RWPE2 (cell line): Measurements from ENCODE around the gene TMEM120A.
A peak's percentile ranks its signal among the peaks of the same experiment; 100 is the strongest.

Experiments used
- ATAC-seq: fragments of 200-7000 bp; cut with Tn5 transposase; 3 replicates; pipeline ENCODE4 v1.9.1; 2021; ENCODE audit warnings: low read depth
- DNase-seq: peaks from one replicate; pipeline ENCODE4 v3.0.0-alpha.2; 2020; ENCODE audit warnings: low spot score
- H3K27ac ChIP-seq: fragments of 450-650 bp; 2 replicates; pipeline ENCODE4 v1.5.1; 2017; ENCODE audit warnings: mild to moderate bottlenecking; ENCODE audit not compliant: poor library complexity, severe bottlenecking
- H3K27me3 ChIP-seq: fragments of 250-450 bp; sonication (Bioruptor Pico); 2 replicates; pipeline ENCODE4 v1.5.1; 2021; ENCODE audit warnings: mild to moderate bottlenecking, moderate library complexity; ENCODE audit not compliant: insufficient read depth, poor library complexity, severe bottlenecking
- H3K36me3 ChIP-seq: fragments of 250-450 bp; sonication (Bioruptor Pico); 2 replicates; pipeline ENCODE4 v1.5.1; 2020; ENCODE audit warnings: low read depth, mild to moderate bottlenecking, moderate library complexity
- H3K4me1 ChIP-seq: fragments of 250-450 bp; sonication (Bioruptor Pico); 2 replicates; pipeline ENCODE4 v1.5.1; 2021; ENCODE audit warnings: mild to moderate bottlenecking, moderate library complexity; ENCODE audit not compliant: insufficient read depth, poor library complexity, severe bottlenecking
- H3K4me3 ChIP-seq: fragments of 250-450 bp; sonication (Bioruptor Pico); 2 replicates; pipeline ENCODE4 v1.5.1; 2021; ENCODE audit warnings: mild to moderate bottlenecking, moderate library complexity; ENCODE audit not compliant: severe bottlenecking
- H3K9me3 ChIP-seq: fragments of 250-450 bp; sonication (Bioruptor Pico); 2 replicates; pipeline ENCODE4 v1.5.1; 2021; ENCODE audit warnings: mild to moderate bottlenecking, moderate library complexity; ENCODE audit not compliant: severe bottlenecking
- CTCF ChIP-seq: fragments of 450-650 bp; IDR thresholded peaks from one replicate; pipeline ENCODE4 v1.5.1; 2017; ENCODE audit warnings: mild to moderate bottlenecking, moderate library complexity; ENCODE audit not compliant: poor library complexity, severe bottlenecking

TMEM120A gene

GRCh38 chr7:75995996-75996395, 1.6 kb upstream of the TMEM120A start:
- Histone ChIP-seq H3K4me3 (no peak overlapping the region), H3K27ac (no peak overlapping the region), H3K9me3 (no peaks in the 10 kb centered on the region), H3K27me3 (no peaks in the 10 kb centered on the region), H3K4me1 (no peaks in the 10 kb centered on the region), H3K36me3 (peaks cover 10% of the 10 kb centered on the region; the same call in 1 of the 2 replicates)
- DNase-seq (peak; percentile 38), ATAC-seq (no peak)
- TF ChIP-seq CTCF, result no peak

DNA sequence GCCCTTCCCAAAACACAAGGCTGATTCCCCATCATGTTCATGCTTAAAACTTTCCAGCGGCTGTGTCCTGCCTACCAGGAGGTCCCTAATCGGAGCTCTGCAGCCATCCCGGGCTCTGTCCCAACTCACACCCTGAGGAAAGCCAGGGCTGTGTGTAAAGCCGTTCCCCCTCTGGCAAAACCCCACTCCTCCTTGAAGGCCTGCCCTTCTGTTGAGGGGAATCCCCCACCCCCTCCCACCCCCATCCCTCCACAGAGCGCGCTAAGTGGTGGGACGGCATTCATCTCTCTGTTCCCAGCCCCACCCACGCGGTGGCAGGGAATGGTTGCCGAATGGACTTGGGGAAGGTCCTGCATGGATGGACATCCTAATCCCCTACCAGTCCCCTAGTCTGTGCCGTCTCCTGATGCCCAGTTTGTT, 667 bp upstream of the TMEM120A start:
- Histone ChIP-seq H3K27ac (no peak overlapping the region), H3K4me3 (peak overlapping the region; percentile 65), H3K27me3 (no peaks in the 10 kb centered on the region), H3K4me1 (no peaks in the 10 kb centered on the region), H3K9me3 (no peaks in the 10 kb centered on the region), H3K36me3 (peaks cover 10% of the 10 kb centered on the region; the same call in 1 of the 2 replicates)
- DNase-seq (peak; percentile 32), ATAC-seq (no peak)
- TF ChIP-seq CTCF, result no peak

DNA sequence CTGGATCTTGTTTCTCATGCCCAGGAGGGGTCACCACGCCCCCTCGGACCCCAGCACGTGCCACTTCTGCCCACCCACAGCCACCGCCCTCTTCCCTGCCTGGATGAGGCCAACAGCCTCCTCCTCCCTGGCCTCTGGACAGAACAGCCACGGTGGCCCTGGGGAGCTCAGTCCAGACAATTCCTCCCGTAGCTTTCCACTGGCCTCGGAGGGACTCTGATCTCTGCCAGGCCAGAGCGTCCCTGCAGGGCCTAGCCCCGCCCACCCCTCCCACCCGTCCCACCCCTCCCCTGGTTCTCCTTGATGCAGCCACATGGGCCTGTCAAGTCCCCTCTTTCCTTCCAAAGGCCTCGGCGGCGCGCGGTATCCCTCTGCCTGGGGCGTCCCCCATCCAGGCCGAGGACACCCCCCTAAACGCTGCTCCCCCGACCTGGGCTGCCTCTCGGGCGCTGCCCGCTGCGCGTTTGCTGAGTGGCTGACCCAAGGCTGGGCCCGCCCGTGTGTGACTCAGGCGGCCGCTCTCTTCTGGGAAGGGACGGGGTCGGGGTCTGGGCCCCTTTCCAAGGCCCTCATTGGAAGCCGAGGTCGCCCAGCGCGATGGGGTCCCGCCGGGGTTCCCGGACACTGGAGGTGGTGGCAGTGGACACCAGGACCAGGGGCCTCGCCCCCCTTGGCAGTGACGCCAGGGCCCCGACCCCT, 557 bp downstream of the TMEM120A start:
- peak; percentile 48 for ATAC-seq
- DNase-seq, result peak; percentile 44
- peak overlapping the region; percentile 20 for H3K27ac ChIP-seq

DNA sequence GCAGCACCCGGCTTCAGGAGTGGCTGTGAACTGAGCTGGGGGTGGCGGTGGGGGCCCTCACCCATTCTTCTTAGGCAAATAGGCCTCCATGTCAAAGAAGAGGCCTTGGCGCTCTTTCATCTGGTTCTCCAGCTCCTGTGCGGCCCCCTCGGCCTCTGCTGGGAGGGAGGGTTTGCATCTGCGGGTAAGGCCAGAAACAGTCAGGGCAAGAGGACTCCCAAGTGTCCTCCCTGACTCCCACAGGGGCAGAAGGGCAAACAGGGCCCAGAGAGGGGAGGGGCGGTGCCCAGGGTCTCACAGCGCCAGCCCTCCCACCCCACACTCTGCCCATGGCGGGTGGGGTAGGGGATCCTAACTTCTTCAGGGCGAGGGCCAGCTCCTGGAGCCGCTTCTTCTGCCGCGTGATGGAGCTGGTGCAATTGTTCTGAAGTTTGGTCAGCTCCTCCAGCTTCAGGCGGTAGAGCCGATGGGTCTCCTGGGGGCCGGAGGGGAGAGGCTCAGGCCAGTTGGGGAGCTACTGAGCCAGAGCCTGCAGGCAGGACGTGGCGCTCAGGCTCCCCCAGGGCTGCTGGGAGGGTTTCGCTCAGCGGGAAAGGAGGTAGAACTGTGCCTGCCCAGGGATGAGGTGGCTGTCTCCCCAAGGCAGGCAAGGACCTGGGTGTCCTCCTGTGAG, 2.2 kb downstream of the TMEM120A start:
- Histone ChIP-seq H3K9me3 (no peaks in the 10 kb centered on the region), H3K4me3 (no peak overlapping the region), H3K36me3 (peaks cover 7% of the 10 kb centered on the region; the same call in 1 of the 2 replicates), H3K27me3 (no peaks in the 10 kb centered on the region), H3K27ac (no peak overlapping the region), H3K4me1 (no peaks in the 10 kb centered on the region)
- TF ChIP-seq CTCF, result no peak
- DNase-seq, result peak; percentile 47
- ATAC-seq, result no peak

More for the DNA sequence above, 557 bp downstream of the TMEM120A start:
- Histone ChIP-seq H3K4me3 (peak overlapping the region; percentile 65), H3K27me3 (no peaks in the 10 kb centered on the region), H3K9me3 (no peaks in the 10 kb centered on the region), H3K36me3 (peaks cover 9% of the 10 kb centered on the region; the same call in 1 of the 2 replicates), H3K4me1 (no peaks in the 10 kb centered on the region)
- no peak for TF ChIP-seq CTCF
